HG02678 (cell line): ENCODE data around the gene ZFR.
"Not testable (repeated sequence)": the region's sequence is repeated elsewhere in the genome, so short reads cannot be mapped to it uniquely, and the experiment has no call there.

Experiments used
- ATAC-seq: cut with Tn5 transposase; IDR thresholded peaks from one replicate; pipeline ENCODE4 v1.9.1; 2021; ENCODE audit warnings: mild to moderate bottlenecking, moderate library complexity; ENCODE audit not compliant: unreplicated experiment

The ZFR gene

GRCh38 chr5:32323741-32324140 is 120.8 kb downstream of the ZFR start:
- no peak for ATAC-seq

GRCh38 chr5:32322882-32323281 is 121.7 kb downstream of the ZFR start:
- no peak for ATAC-seq

GRCh38 chr5:32321787-32322186 is 122.8 kb downstream of the ZFR start:
- not testable (repeated sequence) for ATAC-seq

DNA sequence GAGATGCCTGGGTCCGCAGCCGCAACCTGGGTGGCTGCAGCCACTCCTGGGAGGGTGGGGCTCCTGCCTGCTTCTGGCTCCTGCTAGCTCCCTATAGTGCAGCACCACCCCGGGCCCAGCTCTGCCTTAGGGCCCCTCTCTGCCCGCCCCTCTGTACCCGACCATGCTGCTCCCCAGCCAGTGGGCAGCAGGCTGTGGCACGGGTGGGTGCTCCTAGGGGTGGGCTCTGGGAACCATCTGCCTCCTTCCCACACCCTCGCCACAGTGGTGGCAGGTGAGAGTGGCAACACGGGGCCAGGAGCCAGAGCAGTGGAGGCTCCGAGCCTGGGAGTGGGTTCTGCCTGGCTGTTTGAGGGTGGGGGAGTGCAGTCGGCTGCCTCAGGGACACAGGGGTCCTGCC is 124.0 kb downstream of the ZFR start:
- ATAC-seq, result no peak

DNA sequence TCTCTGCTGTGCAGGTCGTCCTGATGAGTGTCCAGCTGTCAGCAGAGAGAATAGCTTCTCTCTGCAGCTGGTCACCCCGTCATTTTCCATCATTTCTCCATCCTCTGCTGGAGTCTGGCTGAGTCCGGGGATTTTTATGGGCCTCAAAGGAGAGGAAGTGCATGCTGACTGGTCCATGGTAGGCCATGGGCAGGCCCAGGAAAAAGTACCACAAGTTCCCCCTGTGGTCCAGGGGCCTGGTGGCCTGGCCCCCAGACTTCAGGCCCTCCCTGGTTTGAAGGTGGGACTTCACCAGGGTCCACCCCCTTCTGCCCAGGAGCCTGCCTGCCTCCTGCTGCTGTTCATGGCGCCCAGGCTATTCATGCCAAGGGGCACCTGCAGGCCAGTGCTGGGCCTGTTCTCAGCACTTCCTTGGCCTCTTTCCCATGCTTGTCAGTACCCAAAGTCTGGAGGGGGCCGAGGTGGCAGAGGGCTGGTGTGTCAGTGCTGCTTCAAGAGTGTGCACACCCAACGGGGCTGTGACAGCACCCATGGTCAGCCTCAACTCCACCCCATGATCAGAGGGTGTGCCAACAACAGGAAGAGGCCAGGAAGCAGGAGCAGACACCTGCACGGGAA is 124.5 kb downstream of the ZFR start:
- ATAC-seq, result no peak

DNA sequence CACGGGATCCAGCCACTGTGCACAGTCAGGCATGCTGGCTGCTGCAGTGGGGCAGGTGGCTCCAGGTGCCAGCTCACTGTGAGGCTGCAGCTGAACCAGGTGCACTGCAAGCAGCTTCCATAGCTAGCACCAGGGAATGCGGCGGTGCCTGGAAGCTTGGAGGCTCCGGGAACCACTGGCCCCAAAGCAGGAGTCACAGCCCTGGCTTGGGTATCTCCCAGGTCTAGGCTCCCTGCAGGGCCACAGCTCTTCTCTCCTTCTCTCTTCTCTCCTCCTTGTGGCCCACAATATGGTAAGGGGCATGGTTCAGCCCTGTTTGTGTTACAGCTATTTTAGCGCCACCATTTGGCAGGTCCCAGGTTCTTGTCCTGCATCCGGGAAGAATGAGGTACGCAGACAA is 125.1 kb downstream of the ZFR start:
- ATAC-seq, result no peak

DNA sequence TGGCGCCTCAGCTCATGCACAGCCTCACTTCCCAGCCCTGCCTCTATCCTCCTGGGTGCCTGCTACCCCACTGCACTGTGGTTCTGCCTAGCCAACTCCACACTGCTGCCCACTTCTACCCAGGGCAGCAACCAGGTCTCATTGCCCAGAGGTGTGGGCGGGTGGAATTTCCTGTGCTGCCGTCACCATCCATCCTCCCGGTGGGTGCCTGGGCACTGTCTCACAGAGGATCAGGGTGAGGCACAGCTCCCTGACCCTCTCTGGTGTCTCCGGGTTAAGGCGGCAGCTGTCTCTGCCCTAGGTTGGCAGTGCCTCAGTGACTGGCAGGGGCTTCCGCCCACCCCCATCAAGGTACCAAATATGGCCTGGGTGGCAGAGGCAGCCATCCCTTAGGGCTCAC is 127.5 kb downstream of the ZFR start:
- no peak for ATAC-seq

DNA sequence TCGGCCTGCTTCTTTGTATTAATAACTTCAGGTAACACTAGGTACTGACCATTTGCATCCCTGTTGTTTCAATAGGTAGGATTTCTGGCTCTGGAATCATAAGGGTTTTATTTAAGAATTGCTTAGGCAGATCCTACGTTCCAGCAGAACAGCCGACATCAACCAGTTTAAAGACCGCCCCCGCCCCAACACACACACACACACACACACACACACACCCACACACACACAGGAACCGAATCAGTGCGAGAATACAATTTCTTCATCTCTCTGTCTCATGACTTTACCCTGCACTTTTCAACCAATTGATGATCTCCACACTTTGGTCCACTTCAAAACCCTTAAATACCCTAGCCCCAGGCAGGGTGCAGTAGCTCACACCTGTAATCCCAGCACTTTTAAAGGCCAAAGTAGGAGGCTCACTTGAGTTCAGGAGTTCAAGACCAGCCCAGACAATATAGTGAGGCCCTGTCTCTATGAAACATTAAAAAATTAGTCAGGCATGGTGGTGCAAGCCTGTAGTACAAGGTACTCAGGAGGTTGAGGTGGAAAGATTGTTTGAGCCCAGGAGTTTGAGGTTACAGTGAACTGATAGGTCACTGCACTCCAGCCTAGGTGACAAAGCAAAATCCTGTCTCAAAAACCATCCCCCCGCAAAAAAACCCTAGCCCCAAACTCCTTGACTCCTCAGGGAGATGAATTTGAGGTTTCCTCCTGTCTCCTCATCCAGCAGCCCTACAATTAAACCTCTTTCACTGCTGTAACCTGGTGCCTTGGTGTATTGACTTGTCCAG is 129.1 kb downstream of the ZFR start:
- ATAC-seq, result no peak

DNA sequence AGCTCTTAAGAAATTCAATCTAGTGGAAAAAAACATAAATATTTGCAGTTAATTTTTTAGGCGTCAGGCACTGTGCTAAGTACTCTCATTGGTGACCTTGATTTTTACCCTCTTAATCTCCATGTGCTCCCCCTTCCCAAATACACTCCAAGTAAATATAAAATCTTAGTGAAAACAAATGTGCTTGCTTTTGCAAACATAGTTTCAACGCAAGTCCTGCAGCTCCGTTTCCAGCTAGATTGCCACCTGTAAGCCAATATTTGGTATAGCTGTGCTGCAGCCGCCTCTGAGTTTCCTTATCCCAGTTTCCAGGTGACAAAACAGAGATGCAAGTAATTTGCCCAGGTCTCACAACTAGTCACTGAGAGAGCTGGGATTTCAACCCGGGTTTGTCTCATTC is 129.9 kb downstream of the ZFR start:
- no peak for ATAC-seq

DNA sequence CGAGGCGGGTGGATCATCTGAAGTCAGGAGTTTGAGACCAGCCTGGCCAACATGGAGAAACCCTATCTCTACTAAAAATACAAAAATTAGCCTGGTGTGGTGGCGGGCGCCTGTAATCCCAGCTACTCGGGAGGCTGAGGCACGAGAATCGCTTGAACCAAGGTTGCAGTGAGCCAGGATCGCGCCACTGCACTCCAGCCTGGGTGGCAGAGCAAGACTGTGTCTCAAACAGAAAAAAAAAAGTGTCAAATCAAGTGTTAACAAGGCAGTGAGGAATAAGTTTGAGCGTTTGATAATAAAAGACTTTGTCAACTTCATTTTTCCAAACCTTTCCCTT is 130.4 kb downstream of the ZFR start:
- ATAC-seq, result not testable (repeated sequence)

DNA sequence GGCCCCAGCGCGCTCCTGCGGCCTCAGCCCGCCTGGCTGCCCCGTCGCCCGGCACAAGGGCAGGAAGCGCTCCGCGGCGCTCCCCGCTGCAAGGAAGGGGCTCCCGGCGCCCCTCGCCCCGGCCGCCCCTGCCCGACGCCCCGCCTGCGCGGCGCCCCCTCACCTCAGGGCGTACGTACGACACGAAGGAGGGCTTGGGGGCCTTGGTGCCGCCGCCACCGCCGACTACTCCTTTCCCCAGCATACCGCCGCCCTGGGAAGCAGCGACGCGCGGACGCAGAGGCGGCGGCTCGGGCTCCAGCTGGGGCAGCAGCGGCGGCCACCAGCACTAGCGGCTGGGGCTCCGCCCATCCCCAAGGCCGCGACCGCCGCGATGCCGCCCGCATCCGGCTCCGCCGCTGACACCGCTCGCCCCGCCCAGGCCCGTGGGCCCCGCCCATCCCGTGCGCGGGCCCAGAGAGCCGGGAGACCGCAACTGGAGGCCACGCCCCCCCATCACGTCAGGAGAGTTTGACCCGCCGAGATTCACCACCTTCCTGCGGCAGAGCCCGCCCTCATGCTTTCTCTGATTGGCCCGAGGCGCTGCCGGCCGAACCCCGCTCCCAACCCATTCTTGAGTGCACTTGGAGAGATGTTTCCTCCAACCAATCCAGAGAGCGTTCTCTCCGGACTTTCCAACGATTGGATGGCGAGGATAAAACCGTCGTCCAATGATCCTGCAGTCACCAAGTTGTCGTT is 131.8 kb downstream of the ZFR start, which contains the start of gene MTMR12:
MTMR12 (minus strand) TSS at position 345 of the 738 bp plus-strand sequence; CDS start at position 244, 101 bp downstream.
- peak; percentile 92 for ATAC-seq

- peak; percentile 18 for ATAC-seq
Measured at GRCh38 chr5:32312197-32312594, 132.3 kb downstream of the ZFR start.

GRCh38 chr5:32311404-32312196 is 132.9 kb downstream of the ZFR start:
- ATAC-seq, result no peak

- no peak for ATAC-seq
Measured at GRCh38 chr5:32309761-32310160, 134.8 kb downstream of the ZFR start.

DNA sequence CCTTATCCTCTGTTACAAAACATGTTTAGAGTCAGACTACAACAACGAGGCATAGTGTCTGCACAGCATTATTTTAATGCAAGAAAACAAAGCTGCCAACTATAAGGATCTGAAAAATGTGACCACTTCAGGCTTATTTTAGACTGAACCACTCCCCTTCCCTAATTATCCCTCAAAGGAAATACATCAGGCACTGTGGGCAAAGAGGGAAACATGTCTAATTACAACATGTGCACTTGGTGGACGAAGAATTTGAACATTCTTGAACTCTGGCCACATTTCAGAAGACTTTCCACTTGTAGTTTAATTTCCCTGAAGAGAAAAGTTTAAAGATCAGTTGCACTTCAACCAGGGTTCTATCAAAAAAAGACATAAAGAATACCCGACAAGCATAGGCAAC is 135.6 kb downstream of the ZFR start:
- no peak for ATAC-seq

- ATAC-seq, result no peak
Measured at GRCh38 chr5:32307769-32308194, 136.8 kb downstream of the ZFR start.

- no peak for ATAC-seq
Measured at GRCh38 chr5:32304622-32305021, 139.9 kb downstream of the ZFR start.
